ENCODE measurements around the gene KHDRBS1.
"Not testable (repeated sequence)": the region's sequence is repeated elsewhere in the genome, so short reads cannot be mapped to it uniquely, and the experiment has no call there.

KHDRBS1 gene

GRCh38 chr1:32013386-32014198 is at the start of gene KHDRBS1:
TSS of gene KHDRBS1 (plus strand) at chr1:32013868. CDS start at chr1:32013996, 128 bp downstream.
- peak; percentile 94 for DNase-seq (ENCODE audit: low read depth)
- H3K4me3 ChIP-seq (ENCODE audit: low read depth, low read length) = peak within 1 kb of the TSS; percentile 98

- DNase-seq (ENCODE audit: low read depth) = no peak
- no peak overlapping the region for H3K4me3 ChIP-seq (ENCODE audit: low read depth, low read length)
These were observed 42.8 kb upstream of the KHDRBS1 start for GRCh38 chr1:31970873-31971272.

- DNase-seq (ENCODE audit: low read depth) = no peak
- no peak overlapping the region for H3K4me3 ChIP-seq (ENCODE audit: low read depth, low read length)
These were observed 37.3 kb upstream of the KHDRBS1 start for GRCh38 chr1:31976401-31976800.

- DNase-seq (ENCODE audit: low read depth) = peak; percentile 85
- no peak overlapping the region for H3K4me3 ChIP-seq (ENCODE audit: low read depth, low read length)
These were observed 36.1 kb upstream of the KHDRBS1 start for GRCh38 chr1:31977385-31978131.

GRCh38 chr1:31978843-31979400 is 34.7 kb upstream of the KHDRBS1 start:
- DNase-seq (ENCODE audit: low read depth) = no peak
- no peak overlapping the region for H3K4me3 ChIP-seq (ENCODE audit: low read depth, low read length)

- no peak overlapping the region for H3K4me3 ChIP-seq (ENCODE audit: low read depth, low read length)
- no peak for DNase-seq (ENCODE audit: low read depth)
These were observed 32.7 kb upstream of the KHDRBS1 start for GRCh38 chr1:31980835-31981455.

- H3K4me3 ChIP-seq (ENCODE audit: low read depth, low read length) = no peak overlapping the region
- DNase-seq (ENCODE audit: low read depth) = no peak
These were observed 32.2 kb upstream of the KHDRBS1 start for GRCh38 chr1:31981456-31981839.

GRCh38 chr1:31981972-31982371 is 31.7 kb upstream of the KHDRBS1 start:
- H3K4me3 ChIP-seq (ENCODE audit: low read depth, low read length) = no peak overlapping the region
- DNase-seq (ENCODE audit: low read depth) = no peak

- no peak overlapping the region for H3K4me3 ChIP-seq (ENCODE audit: low read depth, low read length)
- no peak for DNase-seq (ENCODE audit: low read depth)
These were observed 29.0 kb upstream of the KHDRBS1 start for GRCh38 chr1:31984419-31985347.

- DNase-seq (ENCODE audit: low read depth) = no peak
These were observed 28.2 kb upstream of the KHDRBS1 start for GRCh38 chr1:31985430-31985829.

GRCh38 chr1:31987135-31987619 is 26.5 kb upstream of the KHDRBS1 start:
- DNase-seq (ENCODE audit: low read depth) = no peak
- no peak overlapping the region for H3K4me3 ChIP-seq (ENCODE audit: low read depth, low read length)

More at GRCh38 chr1:31985430-31985829, 28.2 kb upstream of the KHDRBS1 start:
- H3K4me3 ChIP-seq (ENCODE audit: low read depth, low read length) = no peak overlapping the region

- DNase-seq (ENCODE audit: low read depth) = no peak
- no peak overlapping the region for H3K4me3 ChIP-seq (ENCODE audit: low read depth, low read length)
These were observed 23.7 kb upstream of the KHDRBS1 start for GRCh38 chr1:31989964-31990363.

GRCh38 chr1:31991182-31991581 is 22.5 kb upstream of the KHDRBS1 start:
- H3K4me3 ChIP-seq (ENCODE audit: low read depth, low read length) = no peak overlapping the region
- no peak for DNase-seq (ENCODE audit: low read depth)

- DNase-seq (ENCODE audit: low read depth) = no peak
- H3K4me3 ChIP-seq (ENCODE audit: low read depth, low read length) = no peak overlapping the region
These were observed 18.4 kb upstream of the KHDRBS1 start for GRCh38 chr1:31995263-31995662.

- DNase-seq (ENCODE audit: low read depth); H3K4me3 ChIP-seq (ENCODE audit: low read depth, low read length): not testable (repeated sequence)
These were observed 17.5 kb upstream of the KHDRBS1 start for GRCh38 chr1:31996121-31996520.

GRCh38 chr1:32001863-32002262 is 11.8 kb upstream of the KHDRBS1 start:
- H3K4me3 ChIP-seq (ENCODE audit: low read depth, low read length) = no peak overlapping the region
- DNase-seq (ENCODE audit: low read depth) = no peak

GRCh38 chr1:32002285-32002684 is 11.4 kb upstream of the KHDRBS1 start:
- H3K4me3 ChIP-seq (ENCODE audit: low read depth, low read length); DNase-seq (ENCODE audit: low read depth): not testable (repeated sequence)

GRCh38 chr1:32005522-32005921 is 8.1 kb upstream of the KHDRBS1 start:
- DNase-seq (ENCODE audit: low read depth) = no peak
- H3K4me3 ChIP-seq (ENCODE audit: low read depth, low read length) = no peak overlapping the region

GRCh38 chr1:32007591-32007940 is 6.1 kb upstream of the KHDRBS1 start:
- H3K4me3 ChIP-seq (ENCODE audit: low read depth, low read length) = no peak overlapping the region
- no peak for DNase-seq (ENCODE audit: low read depth)
